Glutamatergic neuron (in vitro differentiated cells): Measurements from ENCODE around the gene SLC17A2. TPM values are rescaled to one million over a fixed set of nuclear protein-coding genes. Genes with fewer than 3 reads are reported as not detected.

Experiments used
- DNase-seq: peaks from one replicate; pipeline ENCODE4 v3.0.0; 2022
- H3K27ac Mint-ChIP-seq: one replicate; pipeline ENCODE4 v1.8.0; 2020; ENCODE audit warnings: mild to moderate bottlenecking, mixed read lengths, inconsistent platforms; ENCODE audit not compliant: unreplicated experiment
- H3K27me3 Mint-ChIP-seq: one replicate; pipeline ENCODE4 v1.8.0; 2020; ENCODE audit warnings: mild to moderate bottlenecking, moderate library complexity, mixed read lengths, inconsistent platforms; ENCODE audit not compliant: unreplicated experiment
- H3K36me3 Mint-ChIP-seq: one replicate; pipeline ENCODE4 v1.8.0; 2020; ENCODE audit warnings: mild to moderate bottlenecking, mixed read lengths, inconsistent platforms; ENCODE audit not compliant: unreplicated experiment
- H3K4me1 Mint-ChIP-seq: one replicate; pipeline ENCODE4 v1.8.0; 2020; ENCODE audit warnings: mild to moderate bottlenecking, low read depth, mixed read lengths, inconsistent platforms; ENCODE audit not compliant: unreplicated experiment
- H3K4me3 Mint-ChIP-seq: one replicate; pipeline ENCODE4 v1.8.0; 2020; ENCODE audit warnings: mild to moderate bottlenecking, mixed read lengths, inconsistent platforms; ENCODE audit not compliant: unreplicated experiment
- H3K9me3 Mint-ChIP-seq: one replicate; pipeline ENCODE4 v1.8.0; 2020; ENCODE audit warnings: mild to moderate bottlenecking, moderate library complexity, mixed read lengths, inconsistent platforms; ENCODE audit not compliant: unreplicated experiment
- total RNA-seq: library from RNA; stranded (reverse); fragmentation: NEBNext Ultra II Directional; extraction: Animal tissue kit (Norgen Biotek cat#: 25700); gene quantifications from one replicate; pipeline ENCODE4 v1.2.1, GENCODE V29; 2021; ENCODE audit not compliant: unreplicated experiment
- TF ChIP-seq, protein P1 (sequence below): fragments of 200-600 bp; sonication (generic); IDR thresholded peaks from one replicate; pipeline ENCODE4 v1.5.0; 2021; ENCODE audit not compliant: partially characterized antibody, unreplicated experiment

The SLC17A2 gene
- total RNA-seq, 1 donor from 2014 or later: not detected

- Mint-ChIP-seq H3K27me3 (peaks cover 1% of the 10 kb centered on the region), H3K9me3 (no peaks in the 10 kb centered on the region), H3K4me1 (peaks cover 2% of the 10 kb centered on the region), H3K4me3 (no peak overlapping the region), H3K36me3 (no peaks in the 10 kb centered on the region), H3K27ac (no peak overlapping the region)
- DNase-seq: no peak
- TF ChIP-seq, protein P1, sequence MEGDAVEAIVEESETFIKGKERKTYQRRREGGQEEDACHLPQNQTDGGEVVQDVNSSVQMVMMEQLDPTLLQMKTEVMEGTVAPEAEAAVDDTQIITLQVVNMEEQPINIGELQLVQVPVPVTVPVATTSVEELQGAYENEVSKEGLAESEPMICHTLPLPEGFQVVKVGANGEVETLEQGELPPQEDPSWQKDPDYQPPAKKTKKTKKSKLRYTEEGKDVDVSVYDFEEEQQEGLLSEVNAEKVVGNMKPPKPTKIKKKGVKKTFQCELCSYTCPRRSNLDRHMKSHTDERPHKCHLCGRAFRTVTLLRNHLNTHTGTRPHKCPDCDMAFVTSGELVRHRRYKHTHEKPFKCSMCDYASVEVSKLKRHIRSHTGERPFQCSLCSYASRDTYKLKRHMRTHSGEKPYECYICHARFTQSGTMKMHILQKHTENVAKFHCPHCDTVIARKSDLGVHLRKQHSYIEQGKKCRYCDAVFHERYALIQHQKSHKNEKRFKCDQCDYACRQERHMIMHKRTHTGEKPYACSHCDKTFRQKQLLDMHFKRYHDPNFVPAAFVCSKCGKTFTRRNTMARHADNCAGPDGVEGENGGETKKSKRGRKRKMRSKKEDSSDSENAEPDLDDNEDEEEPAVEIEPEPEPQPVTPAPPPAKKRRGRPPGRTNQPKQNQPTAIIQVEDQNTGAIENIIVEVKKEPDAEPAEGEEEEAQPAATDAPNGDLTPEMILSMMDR: no peak
Observed at GRCh38 chr6:25893778-25894177, 36.7 kb downstream of the SLC17A2 start.

GRCh38 chr6:25892877-25893276 is 37.6 kb downstream of the SLC17A2 start:
- Mint-ChIP-seq H3K4me1 (peaks cover 6% of the 10 kb centered on the region), H3K4me3 (no peak overlapping the region), H3K27me3 (peaks cover 3% of the 10 kb centered on the region), H3K9me3 (no peaks in the 10 kb centered on the region), H3K27ac (no peak overlapping the region), H3K36me3 (no peaks in the 10 kb centered on the region)
- no peak for DNase-seq
- TF ChIP-seq, protein P1: no peak

DNA sequence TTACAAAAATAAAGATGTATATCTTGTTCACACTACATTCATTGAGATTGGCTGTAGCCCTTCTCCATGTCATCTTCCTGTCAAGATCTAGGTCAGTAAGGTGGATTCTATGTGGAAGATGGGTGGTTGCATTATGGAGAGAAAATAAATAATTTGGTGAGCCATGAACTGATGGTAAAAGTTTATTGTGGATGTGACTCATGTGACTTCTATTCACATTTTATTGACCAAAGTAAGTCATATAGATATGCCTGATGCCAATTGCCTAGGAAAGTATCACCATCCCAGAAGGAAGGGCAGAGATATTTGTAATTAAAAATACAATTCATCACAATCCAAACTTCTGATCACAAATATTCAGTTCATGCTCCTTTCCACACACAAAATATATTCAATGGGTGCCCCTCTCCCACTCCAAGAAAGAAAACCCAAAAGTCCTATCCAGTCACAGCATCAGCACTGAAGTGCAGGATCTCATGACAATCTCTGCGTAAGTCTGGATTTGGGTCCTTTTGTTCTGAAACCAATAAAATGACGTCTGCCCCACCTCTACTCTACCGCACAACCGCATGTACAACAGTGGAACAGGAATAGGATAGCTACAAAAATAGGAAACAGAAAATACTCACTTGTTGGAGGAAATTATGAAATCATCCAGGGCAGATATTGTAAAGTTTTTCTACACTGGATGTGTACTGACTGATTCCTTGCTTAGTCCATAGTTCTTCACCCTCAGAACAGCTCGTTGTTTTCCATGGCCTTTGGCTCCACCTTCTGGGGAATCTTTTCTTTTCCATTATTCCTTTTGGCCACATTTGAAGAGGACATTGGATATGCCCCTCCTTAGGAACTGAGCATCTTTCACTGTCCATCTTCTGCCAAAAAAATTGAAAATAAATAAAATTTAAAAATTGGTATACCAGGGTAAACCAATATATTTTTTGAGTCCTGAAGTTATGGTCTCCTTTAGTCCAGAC is 40.3 kb downstream of the SLC17A2 start:
- TF ChIP-seq, protein P1: peak; percentile 42
- Mint-ChIP-seq H3K36me3 (no peaks in the 10 kb centered on the region), H3K4me3 (no peak overlapping the region), H3K9me3 (no peaks in the 10 kb centered on the region), H3K27ac (no peak overlapping the region), H3K4me1 (peaks cover 6% of the 10 kb centered on the region), H3K27me3 (peaks cover 3% of the 10 kb centered on the region)
- DNase-seq: peak; percentile 19

DNA sequence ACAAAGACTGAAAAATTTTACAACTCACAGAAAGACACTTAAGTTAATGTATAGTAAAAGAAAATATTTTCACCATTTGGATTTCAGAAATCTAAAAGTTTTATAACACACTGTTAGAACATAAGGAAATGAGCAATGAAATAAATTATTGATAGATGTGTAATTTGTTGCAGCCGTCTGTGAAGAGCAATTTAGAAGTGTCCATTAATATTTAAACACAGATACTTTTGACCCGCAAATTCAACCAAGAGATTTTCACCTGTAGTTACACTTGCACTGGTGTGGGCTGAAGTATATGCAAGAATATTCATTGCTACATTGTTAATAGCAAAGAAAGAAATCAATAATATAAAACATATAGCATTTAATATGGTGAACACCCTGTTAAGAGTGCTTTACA is 41.9 kb downstream of the SLC17A2 start:
- TF ChIP-seq, protein P1: no peak
- Mint-ChIP-seq H3K4me1 (peaks cover 14% of the 10 kb centered on the region), H3K36me3 (no peaks in the 10 kb centered on the region), H3K9me3 (peaks cover 2% of the 10 kb centered on the region), H3K27me3 (peaks cover 3% of the 10 kb centered on the region), H3K4me3 (no peak overlapping the region), H3K27ac (no peak overlapping the region)
- DNase-seq: no peak

GRCh38 chr6:25886066-25886465 is 44.4 kb downstream of the SLC17A2 start:
- Mint-ChIP-seq H3K4me1 (peaks cover 14% of the 10 kb centered on the region), H3K9me3 (peaks cover 2% of the 10 kb centered on the region), H3K27me3 (peaks cover 5% of the 10 kb centered on the region), H3K27ac (no peak overlapping the region), H3K36me3 (no peaks in the 10 kb centered on the region), H3K4me3 (no peak overlapping the region)
- TF ChIP-seq, protein P1: no peak
- no peak for DNase-seq
